ENCODE data around the gene USP44. TPM values are rescaled to one million over a fixed set of nuclear protein-coding genes. Genes with fewer than 3 reads are reported as not detected.

USP44 gene
- total RNA-seq, 1 donor from 2014 or later: 13.3 TPM

GRCh38 chr12:95591731-95592130, 40.5 kb upstream of the USP44 start:
- DNase-seq (ENCODE audit: low spot score, unreplicated experiment): no peak
- Mint-ChIP-seq H3K4me1 (ENCODE audit: low read depth) (peaks cover 6% of the 10 kb centered on the region), H3K27me3 (no peaks in the 10 kb centered on the region), H3K4me3 (ENCODE audit: low read depth) (no peak overlapping the region), H3K9me3 (ENCODE audit: low read depth) (no peaks in the 10 kb centered on the region), H3K27ac (no peak overlapping the region), H3K36me3 (ENCODE audit: insufficient read depth) (no peaks in the 10 kb centered on the region)
- no peak for TF ChIP-seq CTCF (IDR thresholded peaks at IDR 0.05; ENCODE audit: unreplicated experiment)

GRCh38 chr12:95590775-95591174, 39.5 kb upstream of the USP44 start:
- no peak for TF ChIP-seq CTCF (IDR thresholded peaks at IDR 0.05; ENCODE audit: unreplicated experiment)
- H3K36me3 Mint-ChIP-seq (ENCODE audit: insufficient read depth): no peaks in the 10 kb centered on the region
- H3K4me1 Mint-ChIP-seq (ENCODE audit: low read depth): peaks cover 6% of the 10 kb centered on the region
- H3K27ac Mint-ChIP-seq: no peak overlapping the region
- H3K4me3 Mint-ChIP-seq (ENCODE audit: low read depth): no peak overlapping the region
- no peak for DNase-seq (ENCODE audit: low spot score, unreplicated experiment)
- no peaks in the 10 kb centered on the region for H3K27me3 Mint-ChIP-seq
- no peaks in the 10 kb centered on the region for H3K9me3 Mint-ChIP-seq (ENCODE audit: low read depth)

- H3K36me3 Mint-ChIP-seq (ENCODE audit: insufficient read depth): no peaks in the 10 kb centered on the region
- H3K4me3 Mint-ChIP-seq (ENCODE audit: low read depth): no peak overlapping the region
- DNase-seq (ENCODE audit: low spot score, unreplicated experiment): no peak
- TF ChIP-seq CTCF (IDR thresholded peaks at IDR 0.05; ENCODE audit: unreplicated experiment): no peak
- H3K27me3 Mint-ChIP-seq: no peaks in the 10 kb centered on the region
- H3K9me3 Mint-ChIP-seq (ENCODE audit: low read depth): no peaks in the 10 kb centered on the region
- H3K4me1 Mint-ChIP-seq (ENCODE audit: low read depth): no peaks in the 10 kb centered on the region
- no peak overlapping the region for H3K27ac Mint-ChIP-seq
These were observed 32.7 kb upstream of the USP44 start for GRCh38 chr12:95583933-95584332.

- DNase-seq (ENCODE audit: low spot score, unreplicated experiment): no peak
- TF ChIP-seq CTCF (IDR thresholded peaks at IDR 0.05; ENCODE audit: unreplicated experiment): peak; percentile 61
- peaks cover 6% of the 10 kb centered on the region for H3K27me3 Mint-ChIP-seq
- no peak overlapping the region for H3K27ac Mint-ChIP-seq
- H3K4me3 Mint-ChIP-seq (ENCODE audit: low read depth): no peak overlapping the region
- H3K36me3 Mint-ChIP-seq (ENCODE audit: insufficient read depth): no peaks in the 10 kb centered on the region
- no peaks in the 10 kb centered on the region for H3K4me1 Mint-ChIP-seq (ENCODE audit: low read depth)
- H3K9me3 Mint-ChIP-seq (ENCODE audit: low read depth): no peaks in the 10 kb centered on the region
These were observed 31.2 kb upstream of the USP44 start for GRCh38 chr12:95582230-95583058.

DNA sequence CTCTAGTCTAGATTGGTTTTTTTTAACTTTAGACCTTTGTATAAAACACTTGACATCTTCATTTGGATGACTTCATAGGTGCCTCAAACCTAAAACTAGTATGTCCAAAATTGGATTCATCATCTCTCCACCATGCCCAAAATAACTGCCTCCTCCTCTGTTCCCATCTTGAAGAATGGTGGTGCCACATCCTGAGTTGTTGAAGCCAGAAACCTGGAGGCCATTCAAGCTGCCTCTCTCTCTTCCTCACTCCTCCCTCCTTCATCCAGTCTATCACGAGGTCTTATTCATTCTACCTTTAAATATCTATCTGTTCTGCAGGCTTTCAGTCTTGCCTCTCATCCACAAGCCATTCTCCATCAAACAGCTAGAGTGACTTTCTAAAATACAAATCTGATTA, 26.5 kb upstream of the USP44 start:
- DNase-seq (ENCODE audit: low spot score, unreplicated experiment): no peak
- no peak overlapping the region for H3K27ac Mint-ChIP-seq
- no peaks in the 10 kb centered on the region for H3K36me3 Mint-ChIP-seq (ENCODE audit: insufficient read depth)
- peaks cover 3% of the 10 kb centered on the region for H3K9me3 Mint-ChIP-seq (ENCODE audit: low read depth)
- peaks cover 2% of the 10 kb centered on the region for H3K4me1 Mint-ChIP-seq (ENCODE audit: low read depth)
- TF ChIP-seq CTCF (IDR thresholded peaks at IDR 0.05; ENCODE audit: unreplicated experiment): no peak
- no peak overlapping the region for H3K4me3 Mint-ChIP-seq (ENCODE audit: low read depth)
- H3K27me3 Mint-ChIP-seq: peaks cover 24% of the 10 kb centered on the region
